ENCODE measurements around the gene FYCO1. TPM values are rescaled to one million over a fixed set of nuclear protein-coding genes. Genes with fewer than 3 reads are reported as not detected.

The FYCO1 gene
- total and polyA plus RNA-seq, 9 of the 15 experiments (the other 6 are each of a cell fraction or from before 2014, with no cell fraction given) = 2.1 to 13.8 (median 7.4) TPM

DNA sequence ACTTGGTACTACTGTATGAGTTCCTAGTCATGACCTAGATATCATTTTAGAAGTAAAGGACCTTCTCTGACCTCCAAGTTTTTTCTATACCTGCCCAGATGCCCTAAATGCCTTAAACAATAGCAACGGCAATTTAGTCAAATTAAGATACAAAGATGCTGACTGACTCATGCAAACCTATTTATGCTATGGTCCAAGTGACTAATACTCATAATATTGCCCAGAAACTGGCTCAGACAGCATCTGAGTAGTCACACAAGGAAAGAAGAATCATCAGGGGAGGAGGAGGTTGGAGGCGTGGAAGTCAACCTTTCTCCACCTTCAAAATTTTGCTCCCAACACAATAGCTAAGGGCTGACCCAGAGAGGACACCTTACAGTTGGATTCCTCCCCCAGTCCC lies 6.8 kb downstream of the FYCO1 start:
- BruUV-seq (replicated peaks) = no TSS peak
- H3K9me1 ChIP-seq (ENCODE audit: control insufficient read depth, insufficient read depth, low read length) = peaks cover 17% of the 10 kb centered on the region
- in situ Hi-C loops (cut with MboI) (no loop called here), intact Hi-C loops (cut with micrococcal nuclease) (no loop called here)
- H3K9ac ChIP-seq (ENCODE audit: insufficient read depth in 1 of 2, low read depth in 2 of 2, low read length in 2 of 2) = no peak overlapping the region
- H3K27ac ChIP-seq (ENCODE audit: extremely low read depth, low read depth, low read length) = no peak overlapping the region
- H4K20me1 ChIP-seq (replicated peaks; ENCODE audit: control insufficient read depth, insufficient read depth, low read length) = peaks cover 27% of the 10 kb centered on the region
- CTCF ChIA-PET (ENCODE audit: low intra/inter-chr PET ratio) = no interaction called here
- H3K36me3 ChIP-seq (ENCODE audit: control insufficient read depth, insufficient read depth, low read length) = peaks cover 28% of the 10 kb centered on the region
- H3K4me2 ChIP-seq (ENCODE audit: insufficient read depth, low read length) = no peak overlapping the region
- H3K27me3 ChIP-seq (ENCODE audit: control insufficient read depth in 2 of 2, insufficient read depth in 2 of 2, low read length in 2 of 2) = no peaks in the 10 kb centered on the region
- H2AFZ ChIP-seq (ENCODE audit: low read depth, low read length) = no peak overlapping the region
- DNase-seq (ENCODE audit: extremely low read depth in 1 of 4, low spot score in 3 of 4) (no peak), ATAC-seq (no peak), FAIRE-seq (no peak)
- POLR2A ChIA-PET = interaction anchor here (0.6 to 1.0 kb wide), 2 partner anchors 20 to 21 kb away, joined by 3 to 4 read pairs; no protein-coding TSS in a partner anchor
- WGBS (ENCODE audit: insufficient coverage, low coverage, missing lambda C conversion rate) = 75% methylated on average over 2 of the region's 2 CpGs
- no peaks in the 10 kb centered on the region for H3K9me3 ChIP-seq (replicated peaks; ENCODE audit: control insufficient read depth, insufficient read depth, low read depth, low read length)
- H3K79me2 ChIP-seq (ENCODE audit: control insufficient read depth, insufficient read depth, low read length) = peaks cover 74% of the 10 kb centered on the region
- H3K4me1 ChIP-seq (replicated peaks in 1 of 2; ENCODE audit: control insufficient read depth in 2 of 2, insufficient read depth in 2 of 2, low read length in 2 of 2) = peaks cover 17 to 51% of the 10 kb centered on the region in 2 experiments
- H3K4me3 ChIP-seq = no peak overlapping the region
- TF ChIP-seq, protein P1, sequence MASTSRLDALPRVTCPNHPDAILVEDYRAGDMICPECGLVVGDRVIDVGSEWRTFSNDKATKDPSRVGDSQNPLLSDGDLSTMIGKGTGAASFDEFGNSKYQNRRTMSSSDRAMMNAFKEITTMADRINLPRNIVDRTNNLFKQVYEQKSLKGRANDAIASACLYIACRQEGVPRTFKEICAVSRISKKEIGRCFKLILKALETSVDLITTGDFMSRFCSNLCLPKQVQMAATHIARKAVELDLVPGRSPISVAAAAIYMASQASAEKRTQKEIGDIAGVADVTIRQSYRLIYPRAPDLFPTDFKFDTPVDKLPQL (IDR thresholded peaks at IDR 0.05; ENCODE audit: extremely low read depth, insufficient read length) = no peak
- no peak for TF ChIP-seq ZKSCAN8 (CRISPR knock-in tag; IDR thresholded peaks at IDR 0.05)
- no peak for TF ChIP-seq HLTF (IDR thresholded peaks at IDR 0.05)
- TF ChIP-seq ZSCAN32 (CRISPR knock-in tag; IDR thresholded peaks at IDR 0.05) = no peak
- no peak for TF ChIP-seq CTCFL (IDR thresholded peaks at IDR 0.05; ENCODE audit: borderline replicate concordance, insufficient read depth, low read depth, low read length, poor library complexity, severe bottlenecking)
- TF ChIP-seq, protein P2, sequence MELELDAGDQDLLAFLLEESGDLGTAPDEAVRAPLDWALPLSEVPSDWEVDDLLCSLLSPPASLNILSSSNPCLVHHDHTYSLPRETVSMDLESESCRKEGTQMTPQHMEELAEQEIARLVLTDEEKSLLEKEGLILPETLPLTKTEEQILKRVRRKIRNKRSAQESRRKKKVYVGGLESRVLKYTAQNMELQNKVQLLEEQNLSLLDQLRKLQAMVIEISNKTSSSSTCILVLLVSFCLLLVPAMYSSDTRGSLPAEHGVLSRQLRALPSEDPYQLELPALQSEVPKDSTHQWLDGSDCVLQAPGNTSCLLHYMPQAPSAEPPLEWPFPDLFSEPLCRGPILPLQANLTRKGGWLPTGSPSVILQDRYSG (tag; conservative IDR thresholded peaks at IDR 0.05; ENCODE audit: low read depth) = no peak
- TF ChIP-seq ETV5 (CRISPR knock-in tag; IDR thresholded peaks at IDR 0.05; ENCODE audit: low read depth) = no peak
- TF ChIP-seq TEAD1 (CRISPR knock-in tag; IDR thresholded peaks at IDR 0.05) = no peak
- no peak for TF ChIP-seq KLF13 (tag; IDR thresholded peaks at IDR 0.05; ENCODE audit: borderline replicate concordance, low read depth)
- TF ChIP-seq NEUROD1 (IDR thresholded peaks at IDR 0.05; ENCODE audit: borderline replicate concordance, low read depth, low read length, partially characterized antibody) = no peak
- no peak for TF ChIP-seq ZFPM2 (CRISPR knock-in tag; IDR thresholded peaks at IDR 0.05)
- TF ChIP-seq, protein P3, sequence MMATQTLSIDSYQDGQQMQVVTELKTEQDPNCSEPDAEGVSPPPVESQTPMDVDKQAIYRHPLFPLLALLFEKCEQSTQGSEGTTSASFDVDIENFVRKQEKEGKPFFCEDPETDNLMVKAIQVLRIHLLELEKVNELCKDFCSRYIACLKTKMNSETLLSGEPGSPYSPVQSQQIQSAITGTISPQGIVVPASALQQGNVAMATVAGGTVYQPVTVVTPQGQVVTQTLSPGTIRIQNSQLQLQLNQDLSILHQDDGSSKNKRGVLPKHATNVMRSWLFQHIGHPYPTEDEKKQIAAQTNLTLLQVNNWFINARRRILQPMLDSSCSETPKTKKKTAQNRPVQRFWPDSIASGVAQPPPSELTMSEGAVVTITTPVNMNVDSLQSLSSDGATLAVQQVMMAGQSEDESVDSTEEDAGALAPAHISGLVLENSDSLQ (IDR thresholded peaks at IDR 0.05) = no peak
- no peak for TF ChIP-seq ELF4 (CRISPR knock-in tag; IDR thresholded peaks at IDR 0.05)
- no peak for TF ChIP-seq HNRNPL (IDR thresholded peaks at IDR 0.05; ENCODE audit: low read depth, low read length)
- no peak for TF ChIP-seq PBX2 (CRISPR knock-in tag; IDR thresholded peaks at IDR 0.05; ENCODE audit: low read depth)
- TF ChIP-seq PBX2 (tag; conservative IDR thresholded peaks at IDR 0.05; ENCODE audit: low read depth) = no peak

Measured in K562 (cell line).